IMR-90 (cell line): ENCODE measurements around the gene ENOX1.

Experiments used
- CEBPB ChIP-seq: IDR thresholded peaks from 2 replicates; pipeline ENCODE4 v1.6.1; 2012; ENCODE audit warnings: low read depth, low read length, improper control_type of control experiment
- CHD1 ChIP-seq: IDR thresholded peaks from 2 replicates; pipeline ENCODE4 v1.6.1; 2012; ENCODE audit warnings: low read depth, low read length, improper control_type of control experiment
- CTCF ChIP-seq: conservative IDR thresholded peaks from 2 replicates; pipeline ENCODE4 v1.5.1; 2012; ENCODE audit warnings: mild to moderate bottlenecking, low read depth, low read length, improper control_type of control experiment
- ELK1 ChIP-seq: fragments of 150-350 bp; IDR thresholded peaks from 2 replicates; pipeline ENCODE4 v1.6.1; 2016; ENCODE audit warnings: low read depth, mild to moderate bottlenecking, low read length, moderate library complexity, borderline replicate concordance
- FOS ChIP-seq: fragments of 150-350 bp; IDR thresholded peaks from 2 replicates; pipeline ENCODE4 v1.6.1; 2016; ENCODE audit warnings: low read depth, low read length
- MAFK ChIP-seq: IDR thresholded peaks from 2 replicates; pipeline ENCODE4 v1.6.1; 2012; ENCODE audit warnings: low read depth, low read length, improper control_type of control experiment
- MXI1 ChIP-seq: IDR thresholded peaks from 2 replicates; pipeline ENCODE4 v1.6.1; 2012; ENCODE audit warnings: low read depth, mild to moderate bottlenecking, low read length, moderate library complexity, borderline replicate concordance
- NFE2L2 ChIP-seq: fragments of 150-350 bp; IDR thresholded peaks from 2 replicates; pipeline ENCODE4 v1.6.1; 2016; ENCODE audit warnings: low read depth, mild to moderate bottlenecking, low read length
- POLR2A ChIP-seq: IDR thresholded peaks from 2 replicates; pipeline ENCODE4 v1.6.1; 2012; ENCODE audit warnings: mild to moderate bottlenecking, low read depth, low read length
- RAD21 ChIP-seq: IDR thresholded peaks from 2 replicates; pipeline ENCODE4 v1.6.1; 2012; ENCODE audit warnings: low read length, improper control_type of control experiment
- RFX5 ChIP-seq: IDR thresholded peaks from 2 replicates; pipeline ENCODE4 v1.8.0; 2012; ENCODE audit warnings: low read depth, mild to moderate bottlenecking, low read length, moderate library complexity
- SMC3 ChIP-seq: fragments of 150-350 bp; IDR thresholded peaks from 2 replicates; pipeline ENCODE4 v1.6.1; 2016; ENCODE audit warnings: low read depth, mild to moderate bottlenecking, antibody characterized with exemption, low read length, moderate library complexity
- USF2 ChIP-seq: fragments of 150-350 bp; IDR thresholded peaks from 2 replicates; pipeline ENCODE4 v1.6.1; 2017; ENCODE audit warnings: mild to moderate bottlenecking, antibody characterized with exemption, low read length, low read depth

- TF ChIP-seq CTCF = no peak
- TF ChIP-seq MAFK = no peak
- TF ChIP-seq RFX5 = no peak
- TF ChIP-seq MXI1 = no peak
- no peak for TF ChIP-seq POLR2A
- no peak for TF ChIP-seq CEBPB
- no peak for TF ChIP-seq RAD21
- TF ChIP-seq CHD1 = no peak
- TF ChIP-seq ELK1 = no peak
- TF ChIP-seq FOS = no peak
- TF ChIP-seq USF2 = no peak
- no peak for TF ChIP-seq NFE2L2
- TF ChIP-seq SMC3 = no peak
Observed at GRCh38 chr13:43377149-43377548, 409.6 kb downstream of the ENOX1 start.
